Peyer's patch (tissue), 4 donors: ENCODE results near the gene DOCK7.

Source experiments
- POLR2A ChIP-seq, 2 donors: fragments of 450-650 bp; IDR thresholded peaks; one replicate each; pipeline ENCODE4 v1.5.1; 2017; ENCODE audit warnings: antibody characterized with exemption in 2 of 2, mild to moderate bottlenecking in 2 of 2, moderate library complexity in 2 of 2
- TF ChIP-seq, protein P1 (sequence below), 6 experiments: fragments of 450-650 bp in 4 of 6; fragments of 200-600 bp in 2 of 6; sonication (generic) in 1 of 6; IDR thresholded peaks; one replicate each; pipeline ENCODE4 v1.5.1; 2017 to 2019; ENCODE audit warnings: antibody characterized with exemption in 6 of 6, mild to moderate bottlenecking in 3 of 6, moderate library complexity in 1 of 6

DNA sequence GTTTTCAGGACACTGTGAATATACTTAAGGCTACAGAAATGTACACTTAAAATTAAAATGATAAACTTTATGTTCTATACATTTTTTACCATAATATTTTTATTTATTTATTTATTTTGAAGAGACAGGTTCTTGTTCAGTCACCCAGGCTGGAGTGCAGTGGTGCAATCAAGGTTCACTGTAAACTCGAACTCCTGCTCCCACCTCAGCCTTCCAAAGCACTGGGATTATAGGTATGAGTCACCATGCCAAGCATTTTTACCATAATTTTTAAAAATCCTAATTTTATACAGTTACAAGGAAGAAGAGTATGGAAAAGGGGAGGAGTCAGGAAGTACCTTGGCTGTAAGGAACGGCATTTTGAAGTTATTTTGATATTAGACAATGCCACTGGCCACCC is 114.5 kb downstream of the DOCK7 start:
- TF ChIP-seq, protein P1, sequence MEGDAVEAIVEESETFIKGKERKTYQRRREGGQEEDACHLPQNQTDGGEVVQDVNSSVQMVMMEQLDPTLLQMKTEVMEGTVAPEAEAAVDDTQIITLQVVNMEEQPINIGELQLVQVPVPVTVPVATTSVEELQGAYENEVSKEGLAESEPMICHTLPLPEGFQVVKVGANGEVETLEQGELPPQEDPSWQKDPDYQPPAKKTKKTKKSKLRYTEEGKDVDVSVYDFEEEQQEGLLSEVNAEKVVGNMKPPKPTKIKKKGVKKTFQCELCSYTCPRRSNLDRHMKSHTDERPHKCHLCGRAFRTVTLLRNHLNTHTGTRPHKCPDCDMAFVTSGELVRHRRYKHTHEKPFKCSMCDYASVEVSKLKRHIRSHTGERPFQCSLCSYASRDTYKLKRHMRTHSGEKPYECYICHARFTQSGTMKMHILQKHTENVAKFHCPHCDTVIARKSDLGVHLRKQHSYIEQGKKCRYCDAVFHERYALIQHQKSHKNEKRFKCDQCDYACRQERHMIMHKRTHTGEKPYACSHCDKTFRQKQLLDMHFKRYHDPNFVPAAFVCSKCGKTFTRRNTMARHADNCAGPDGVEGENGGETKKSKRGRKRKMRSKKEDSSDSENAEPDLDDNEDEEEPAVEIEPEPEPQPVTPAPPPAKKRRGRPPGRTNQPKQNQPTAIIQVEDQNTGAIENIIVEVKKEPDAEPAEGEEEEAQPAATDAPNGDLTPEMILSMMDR (IDR thresholded peaks at IDR 0.05): no peak
- no peak for TF ChIP-seq POLR2A (IDR thresholded peaks at IDR 0.05)
